Stimulated activated CD8-positive, alpha-beta memory T cell treated with anti-CD3 and anti-CD28 coated beads, Interleukin-12 subunit alpha, Interleukin-12 subunit beta, amount 100 ng/mL, for 1 hour (primary cell): ENCODE measurements around the gene AKR7A2.
A peak's percentile ranks its signal among the peaks of the same experiment; 100 is the strongest.

Source experiments
- DNase-seq: peaks from one replicate; pipeline ENCODE4 v3.0.0-alpha.2; 2020; ENCODE audit warnings: low read depth

AKR7A2 gene

DNA sequence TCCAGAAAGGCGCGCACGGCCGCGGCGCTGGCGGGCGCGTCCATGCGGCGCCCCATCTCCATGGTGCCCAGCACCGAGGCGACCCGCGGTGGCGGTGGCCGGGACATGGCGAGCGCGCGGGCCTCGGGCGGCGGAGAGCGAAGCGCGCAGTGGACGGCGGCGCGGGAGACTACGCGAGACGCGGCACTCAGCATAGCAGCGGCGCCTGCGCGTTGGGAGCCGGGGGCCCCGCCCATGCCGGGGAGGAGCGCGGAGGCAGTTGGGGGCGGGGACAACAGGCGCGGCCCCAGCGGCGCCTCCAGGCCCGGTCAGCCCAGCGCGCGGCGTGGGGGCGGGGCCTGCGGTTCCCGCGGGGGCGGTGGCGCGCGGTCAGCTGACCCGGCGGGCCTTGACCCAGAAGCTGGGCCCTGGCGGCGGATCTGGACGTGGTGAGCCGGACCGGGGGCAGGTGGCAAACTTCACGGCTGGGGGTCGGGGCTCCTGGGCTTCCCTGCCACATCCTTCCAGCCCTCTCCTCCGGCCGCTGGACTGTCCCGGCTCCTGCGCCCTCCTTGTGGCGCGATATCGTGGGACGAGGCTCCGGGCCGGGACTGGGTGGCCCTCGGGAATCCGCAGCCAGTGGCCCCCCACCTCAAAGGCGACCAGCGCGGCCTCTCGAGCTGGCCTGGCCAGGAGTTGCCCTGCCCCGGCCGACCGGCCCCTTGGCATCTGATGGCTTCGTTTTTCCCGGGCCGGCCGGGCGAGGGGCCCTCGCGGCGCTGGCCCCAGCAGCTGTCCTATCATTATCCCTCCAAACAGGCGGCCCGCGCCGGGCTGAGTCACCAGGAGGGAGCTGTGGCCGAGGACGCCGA, at the start of gene AKR7A2, which contains the start of gene SLC66A1:
AKR7A2 (minus strand) TSS at position 214 of the 851 bp plus-strand sequence; CDS start at position 194, 20 bp downstream.
SLC66A1 (plus strand) TSS at position 396 of the 851 bp plus-strand sequence. CDS start 5,352 bp downstream, outside the sequence.
- DNase-seq: peak; percentile 83

DNA sequence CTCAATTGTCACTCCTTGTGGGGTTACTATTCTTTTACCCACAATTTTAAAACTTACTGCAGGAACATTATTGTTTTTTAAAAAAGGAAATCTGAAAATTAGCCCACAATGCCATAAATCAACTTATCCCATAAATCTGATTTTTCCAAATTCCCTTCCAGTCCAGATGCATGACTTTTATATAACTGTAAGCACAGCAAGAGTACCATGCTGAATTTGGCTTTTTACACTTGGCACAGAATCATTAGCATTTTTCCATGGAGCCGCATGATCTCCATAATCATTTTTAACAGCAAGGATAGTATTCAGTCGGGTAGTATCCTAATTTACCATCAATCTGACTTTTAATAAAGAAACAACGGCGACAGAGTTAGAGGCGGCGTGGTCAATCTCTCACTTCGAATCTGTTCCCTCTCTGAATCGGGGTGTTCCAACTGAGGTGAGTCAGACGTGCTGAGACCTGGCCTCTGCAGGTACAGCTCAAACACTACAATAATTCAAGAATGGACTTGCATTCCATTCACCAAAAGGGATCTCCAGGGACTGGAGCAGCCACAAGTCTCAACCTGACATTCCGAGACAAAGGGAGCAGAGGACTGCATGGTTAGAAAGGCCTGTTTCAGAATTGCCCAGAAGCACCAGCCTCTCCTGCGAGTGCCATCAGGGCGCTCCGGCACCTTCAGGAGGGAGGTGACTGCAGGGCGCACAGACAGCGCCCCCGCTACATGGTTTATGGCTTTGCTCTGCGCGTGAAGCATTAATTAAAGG, 49.1 kb upstream of the AKR7A2 start:
- no peak for DNase-seq

DNA sequence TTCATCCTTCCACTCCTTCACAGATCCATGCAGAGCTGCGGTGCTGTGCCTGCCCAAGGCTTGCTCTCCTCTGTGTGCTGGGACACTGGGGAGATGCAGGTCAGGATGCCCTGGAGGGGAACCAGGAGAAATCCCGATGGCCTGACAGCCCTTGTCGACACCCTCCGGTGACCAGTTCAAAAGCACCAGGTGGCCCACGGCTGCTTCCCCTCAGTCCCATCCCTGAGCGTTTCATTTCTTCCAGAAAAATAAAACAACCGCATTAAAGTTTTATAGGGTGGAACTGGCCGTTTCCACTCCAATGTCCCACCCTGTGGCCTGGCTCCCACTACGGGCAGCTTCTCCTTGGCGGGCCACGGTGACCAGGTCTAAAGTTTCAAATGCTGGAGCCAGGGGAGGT, 48.5 kb upstream of the AKR7A2 start:
- no peak for DNase-seq

DNA sequence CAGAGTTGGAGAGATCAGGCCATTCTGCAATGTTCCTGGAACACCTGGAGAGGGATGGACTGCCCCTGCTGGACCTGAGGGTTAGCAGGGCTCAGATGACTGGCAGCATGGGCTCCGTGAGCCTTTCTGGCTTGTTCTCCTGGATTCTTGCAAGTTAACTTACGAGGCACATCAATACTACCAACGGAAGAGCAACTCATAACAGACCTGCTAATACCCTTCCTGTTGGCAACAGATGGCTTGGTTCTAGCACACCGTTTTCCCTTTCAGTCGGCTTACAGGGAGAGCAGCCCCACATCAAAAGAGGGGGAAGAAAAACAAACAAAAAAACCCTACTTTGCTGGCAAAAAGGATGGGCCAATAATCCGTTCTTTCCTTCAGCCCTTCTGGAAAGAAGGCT, 48.1 kb upstream of the AKR7A2 start:
- DNase-seq: no peak

DNA sequence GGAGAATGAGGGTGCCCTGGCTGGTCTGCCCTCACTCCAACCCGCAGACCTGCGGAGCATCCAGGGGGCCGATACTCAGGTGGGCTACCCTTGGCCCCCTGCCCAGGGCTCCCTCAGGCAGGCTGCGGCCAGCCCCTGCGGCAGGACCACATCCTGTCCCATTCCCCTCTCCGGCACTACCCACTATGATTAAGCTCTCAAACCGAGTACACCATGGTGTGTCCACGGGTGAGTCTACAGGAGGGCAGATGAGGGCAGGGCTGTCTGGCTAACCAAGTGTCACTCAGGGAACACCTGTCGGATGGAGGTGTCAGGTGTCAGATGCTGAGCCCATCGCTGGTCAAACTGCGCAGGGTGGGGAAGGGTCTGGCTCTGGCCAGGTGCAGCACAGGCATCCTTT, 47.4 kb upstream of the AKR7A2 start:
- no peak for DNase-seq

DNA sequence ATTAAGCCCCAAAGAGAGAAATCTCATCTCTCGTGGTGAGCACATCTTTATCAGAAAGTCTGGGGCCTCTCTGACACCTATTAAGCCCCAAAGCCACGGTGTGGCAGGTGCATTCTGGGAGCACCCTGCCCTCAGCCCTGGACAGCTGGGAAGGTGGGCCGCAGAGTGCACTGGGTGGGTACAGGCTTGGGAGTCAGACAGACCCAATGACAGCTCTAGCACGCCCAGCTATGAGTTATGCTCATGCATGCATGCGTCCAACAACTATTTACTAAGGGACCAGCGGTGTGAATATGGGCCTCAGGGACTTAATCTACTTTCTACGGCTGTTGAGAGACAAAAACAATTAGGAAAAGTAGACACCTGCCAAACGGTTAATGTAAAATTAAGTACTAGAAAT, 46.8 kb upstream of the AKR7A2 start:
- DNase-seq: no peak

DNA sequence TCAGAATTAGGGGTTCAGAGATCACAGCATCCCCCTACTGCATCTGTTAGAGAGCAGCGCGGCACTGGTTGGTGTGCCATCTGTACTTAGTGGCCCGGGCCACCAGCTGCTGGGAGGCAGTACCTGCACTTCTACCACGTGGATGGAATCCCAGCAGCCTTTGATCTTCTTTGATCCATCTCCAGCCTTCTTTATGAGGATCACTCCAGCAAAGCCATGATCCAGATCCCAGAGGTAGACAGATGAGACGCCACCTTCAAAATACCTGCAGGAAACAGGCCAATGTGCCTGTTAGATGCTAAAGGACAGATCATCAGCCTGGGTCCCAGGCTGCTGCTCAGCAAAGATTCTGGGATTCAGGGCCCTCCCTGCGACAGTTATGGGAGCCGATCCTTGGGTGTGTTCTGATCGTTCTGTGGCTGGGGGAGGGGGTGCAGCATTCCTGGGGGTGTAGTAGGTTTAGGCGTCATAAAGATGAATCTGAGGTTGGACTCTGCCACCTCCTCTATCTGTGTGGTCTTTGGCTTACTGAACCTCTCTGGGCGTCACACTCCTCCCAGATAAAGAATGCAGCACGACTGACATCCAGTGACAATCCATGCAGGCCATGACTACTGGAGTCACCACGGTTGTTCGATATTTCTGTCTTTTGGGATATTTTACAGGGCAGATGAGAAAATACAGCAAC, 45.5 kb upstream of the AKR7A2 start:
- no peak for DNase-seq

DNA sequence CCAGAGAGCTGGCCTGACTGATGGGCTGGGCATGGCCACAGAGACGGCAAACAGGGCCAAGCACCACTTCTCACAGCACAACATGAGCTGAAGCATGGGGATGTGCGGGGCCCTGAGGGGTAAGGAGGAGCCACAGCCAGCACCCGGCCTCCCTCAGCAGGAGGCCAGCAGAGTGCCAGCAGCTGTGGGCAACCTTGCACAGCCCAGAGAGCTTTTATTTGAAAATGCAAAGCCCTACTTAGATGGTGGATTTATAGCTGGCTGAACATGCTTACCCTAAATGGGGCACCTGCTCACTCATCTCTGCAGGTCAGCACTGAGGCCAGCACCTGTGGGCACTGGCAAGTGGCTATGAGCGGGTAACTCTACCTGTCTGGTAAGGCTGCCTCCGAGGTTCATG, 44.3 kb upstream of the AKR7A2 start:
- DNase-seq: no peak

DNA sequence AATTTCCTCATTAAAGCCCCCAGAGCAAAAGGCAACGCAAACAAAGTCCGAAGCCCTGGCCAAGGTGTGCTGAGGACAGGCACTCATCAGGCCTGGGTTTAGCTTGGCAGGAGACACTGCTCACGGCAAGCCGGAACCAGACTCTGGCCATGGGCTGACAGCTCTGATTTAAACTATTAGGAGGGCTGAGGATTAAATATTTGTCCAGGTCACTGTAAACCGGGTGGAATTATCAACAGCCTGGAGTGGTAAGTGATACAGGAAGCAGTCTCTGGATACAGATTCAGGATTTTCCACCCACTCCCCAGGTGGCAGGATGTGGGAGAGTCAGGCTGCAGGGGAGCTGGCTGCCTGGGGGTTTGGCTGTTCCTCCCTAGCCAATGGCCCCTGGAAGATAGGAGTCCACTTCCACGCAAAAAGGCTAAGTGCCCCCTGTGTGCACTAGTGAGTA, 42.6 kb upstream of the AKR7A2 start:
- DNase-seq: no peak

DNA sequence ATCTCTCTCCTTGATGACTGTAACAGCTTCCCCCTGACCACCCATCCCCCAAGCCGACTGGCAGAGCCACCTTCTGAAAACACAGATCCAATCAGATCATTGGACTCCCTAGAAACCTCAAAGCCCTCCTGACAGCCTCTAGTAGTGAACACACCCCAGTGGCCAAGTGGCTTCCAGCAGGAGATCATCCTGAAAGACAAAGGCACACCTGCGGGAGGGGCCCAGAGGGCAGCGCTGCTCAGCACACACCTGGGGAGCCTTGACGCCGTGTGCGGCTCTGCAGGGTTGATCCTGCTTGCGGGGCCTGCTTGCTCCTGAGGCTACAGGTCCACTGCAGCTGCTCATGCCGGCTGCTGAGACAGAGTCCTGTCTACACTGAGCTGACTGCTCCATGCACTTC, 41.7 kb upstream of the AKR7A2 start:
- DNase-seq: no peak

DNA sequence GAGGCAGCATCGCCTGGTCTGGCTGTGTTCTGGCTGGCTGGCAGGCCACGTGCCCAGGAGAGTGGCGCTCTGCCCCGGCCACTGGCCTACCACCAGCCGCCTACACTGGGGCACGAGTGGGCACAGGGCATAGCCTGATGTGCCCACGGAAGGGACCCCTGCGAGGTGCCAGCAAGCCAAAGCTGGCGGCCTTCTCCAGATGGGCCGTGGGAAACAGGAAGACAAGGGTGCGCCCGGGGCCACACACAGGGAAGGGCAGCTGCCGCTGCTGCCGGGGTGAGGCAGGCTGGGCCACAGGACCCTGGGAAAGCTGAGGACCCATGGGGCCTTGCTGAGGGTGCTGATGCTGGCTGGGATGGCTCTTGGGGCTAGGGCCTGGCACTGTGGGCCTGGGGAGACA, 40.9 kb upstream of the AKR7A2 start:
- DNase-seq: no peak

DNA sequence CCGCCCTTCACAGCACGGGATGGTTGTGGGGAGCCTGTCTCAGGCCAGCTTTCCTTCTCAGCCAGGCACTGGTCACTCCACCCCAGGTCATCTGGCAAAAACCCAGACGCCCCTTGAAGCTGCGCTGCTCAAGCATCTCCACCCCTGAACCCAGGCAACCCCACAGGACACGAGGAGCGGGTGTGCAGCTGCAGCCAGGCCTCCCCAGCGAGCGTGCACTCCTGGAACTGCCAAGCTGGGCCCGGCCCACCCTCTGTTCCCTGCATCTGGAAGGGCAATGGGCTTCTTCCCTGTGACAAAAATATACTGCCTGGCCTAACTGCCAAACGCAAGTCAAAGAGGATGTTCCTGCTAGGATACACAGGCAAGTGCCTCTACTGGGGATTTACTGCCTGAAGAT, 39.9 kb upstream of the AKR7A2 start:
- no peak for DNase-seq

DNA sequence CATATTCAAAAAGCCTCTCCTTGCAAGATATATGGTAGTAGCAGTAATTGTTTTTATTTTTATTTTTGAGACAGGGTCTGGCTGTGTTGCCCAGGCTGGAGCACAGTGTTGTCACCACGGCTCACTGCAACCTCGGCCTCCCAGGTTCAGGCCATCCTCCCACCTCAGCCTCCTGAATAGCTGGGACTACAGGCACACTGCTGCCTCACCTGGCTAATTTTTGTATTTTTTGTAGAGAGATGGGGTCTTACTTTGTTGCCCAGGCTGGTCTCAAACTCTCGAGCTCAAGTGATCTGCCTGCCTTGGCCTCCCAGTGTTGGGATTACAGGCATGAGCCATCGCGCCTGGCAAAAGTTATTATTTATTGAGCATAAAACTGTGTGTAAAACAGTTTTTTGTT, 38.6 kb upstream of the AKR7A2 start:
- no peak for DNase-seq

DNA sequence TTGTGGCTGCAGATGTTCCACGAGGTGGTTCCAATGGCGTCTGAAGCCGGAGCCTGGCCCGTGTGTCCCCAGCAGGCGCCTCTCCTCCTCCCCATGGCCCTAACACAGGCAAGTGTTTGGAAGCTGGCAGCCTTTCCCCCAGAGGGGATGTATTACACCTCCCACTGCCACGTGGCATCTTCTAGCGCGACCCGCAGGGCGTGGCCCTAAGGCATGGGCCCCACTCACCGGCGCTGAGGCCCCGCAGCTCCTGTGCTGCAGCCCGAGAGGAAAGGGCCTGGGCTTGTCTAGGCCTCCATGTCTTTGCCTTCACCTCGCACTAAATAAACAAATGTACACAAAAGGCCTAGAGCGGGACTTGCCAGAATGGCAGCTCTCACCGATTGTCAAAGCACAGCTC, 38.1 kb upstream of the AKR7A2 start:
- no peak for DNase-seq

DNA sequence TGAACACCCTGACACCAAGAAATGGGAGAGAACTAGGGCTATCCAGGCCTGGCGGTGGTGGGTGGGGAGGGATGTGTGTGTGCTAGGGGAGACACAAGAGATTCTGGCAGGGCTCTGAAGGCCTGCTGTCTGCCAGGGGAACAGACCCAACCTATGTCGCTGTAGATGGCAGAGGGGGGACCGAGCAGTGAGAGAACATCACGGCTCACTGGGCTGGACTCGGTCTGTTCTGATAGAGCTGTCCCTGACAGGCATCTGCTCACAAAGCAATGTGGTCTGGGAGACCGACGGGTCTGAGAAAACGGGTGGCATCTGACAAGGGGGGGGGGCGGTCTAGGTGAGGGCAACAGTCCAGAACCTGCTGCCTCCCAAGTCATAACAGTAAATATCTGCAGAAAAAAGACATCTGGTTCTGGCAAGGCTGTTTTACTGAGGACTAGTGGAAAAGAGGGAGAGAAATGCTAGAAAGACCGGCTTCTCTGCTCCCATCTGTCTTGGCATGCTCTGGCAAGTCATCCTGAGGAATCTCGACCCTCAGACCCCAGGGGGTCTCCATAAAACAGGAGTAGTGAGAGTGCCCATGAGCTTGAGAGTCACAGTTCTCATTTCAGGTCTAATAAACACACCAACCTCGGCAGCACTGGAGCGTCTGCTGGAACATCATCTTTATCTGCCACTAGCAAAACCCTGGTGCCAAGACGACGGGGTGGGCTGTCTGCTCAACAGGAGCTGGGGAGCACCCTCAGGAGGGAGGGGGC, 36.7 kb upstream of the AKR7A2 start:
- no peak for DNase-seq

DNA sequence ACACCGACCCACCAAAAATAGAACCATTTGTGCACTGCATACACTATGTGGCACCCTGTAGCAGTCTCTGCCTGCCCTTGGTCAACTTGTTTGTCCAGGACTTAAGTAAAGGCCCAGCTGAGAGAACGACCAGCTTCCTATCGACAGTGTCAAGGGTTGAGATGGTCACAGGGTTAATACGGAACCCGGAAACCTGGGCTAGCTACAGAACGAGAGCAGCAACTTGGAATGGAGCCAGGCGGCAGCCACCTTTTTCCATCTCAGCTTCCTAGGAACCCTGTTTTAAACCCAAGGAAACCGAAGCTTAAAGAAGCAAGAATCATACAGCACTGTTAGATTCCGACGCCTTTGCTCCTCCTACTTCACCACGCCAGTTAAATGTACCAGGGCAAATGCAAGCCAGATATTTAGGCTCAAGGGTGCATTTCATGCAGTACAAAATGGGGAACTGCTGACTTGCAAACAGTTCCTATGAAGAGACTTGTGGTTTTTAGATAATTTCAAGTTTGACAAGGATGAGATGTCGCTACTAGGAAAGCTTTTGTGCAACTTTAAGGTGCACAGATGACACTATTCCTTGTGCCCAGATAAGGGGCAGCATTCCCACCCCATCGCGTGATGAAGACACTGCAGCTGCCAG, 35.7 kb upstream of the AKR7A2 start:
- no peak for DNase-seq

DNA sequence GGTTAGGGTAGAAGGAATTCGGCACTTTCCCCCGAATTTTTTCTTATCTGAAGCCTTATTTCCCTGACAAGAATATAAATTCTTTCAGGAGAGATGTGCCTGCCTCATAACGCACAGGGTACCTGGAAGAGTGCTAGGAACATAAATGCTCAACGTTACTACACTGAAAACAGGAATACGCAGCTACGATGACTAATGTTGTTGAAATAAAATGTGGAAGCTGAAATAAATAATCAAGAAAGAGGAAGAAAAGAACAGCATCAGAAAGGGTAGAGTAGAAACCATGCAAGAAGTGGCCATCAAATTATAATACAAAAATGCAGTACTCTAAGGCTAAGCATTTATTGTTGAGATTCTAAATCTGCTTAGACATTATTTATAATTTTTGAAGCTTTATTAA, 34.1 kb upstream of the AKR7A2 start:
- DNase-seq: no peak

DNA sequence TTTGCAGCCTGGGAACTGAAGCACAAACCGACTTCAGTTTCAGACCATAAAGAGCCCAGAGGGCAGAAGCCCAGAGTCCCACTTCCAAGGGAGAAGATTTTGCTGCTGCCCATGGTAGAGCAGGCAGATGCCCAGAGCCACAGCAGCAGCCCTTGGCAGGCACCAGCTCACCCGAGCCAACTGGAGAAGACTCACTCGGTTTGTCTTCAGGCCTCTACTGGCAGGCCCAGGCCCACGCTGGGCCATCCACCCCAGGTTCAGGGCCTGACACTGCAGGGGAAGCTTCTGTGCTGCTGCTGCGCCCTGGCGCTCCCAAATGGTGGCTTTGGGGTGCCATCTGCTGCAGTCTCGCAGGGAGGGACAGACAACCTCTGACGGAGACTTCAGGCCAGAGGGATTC, 33.4 kb upstream of the AKR7A2 start:
- no peak for DNase-seq

DNA sequence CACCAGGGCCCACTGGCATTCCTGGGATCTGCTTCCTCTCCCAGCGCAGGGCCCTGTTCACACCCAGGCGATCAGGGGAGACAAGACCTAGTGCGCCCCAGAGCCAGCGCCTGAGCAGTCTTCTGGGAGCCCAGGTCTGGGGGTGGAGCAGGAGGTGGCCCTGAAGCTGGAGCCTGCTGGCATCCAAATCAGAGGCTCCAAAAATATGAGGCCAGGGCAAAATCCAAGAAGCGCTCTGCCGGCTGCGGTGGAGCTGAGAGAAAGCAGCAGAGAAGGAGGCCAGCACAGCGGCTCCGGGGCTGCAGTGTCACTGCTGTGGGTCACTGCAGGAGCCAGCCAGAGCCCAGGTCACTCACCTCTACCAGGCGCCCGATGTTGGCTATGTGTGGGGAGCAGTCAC, 32.9 kb upstream of the AKR7A2 start:
- no peak for DNase-seq

DNA sequence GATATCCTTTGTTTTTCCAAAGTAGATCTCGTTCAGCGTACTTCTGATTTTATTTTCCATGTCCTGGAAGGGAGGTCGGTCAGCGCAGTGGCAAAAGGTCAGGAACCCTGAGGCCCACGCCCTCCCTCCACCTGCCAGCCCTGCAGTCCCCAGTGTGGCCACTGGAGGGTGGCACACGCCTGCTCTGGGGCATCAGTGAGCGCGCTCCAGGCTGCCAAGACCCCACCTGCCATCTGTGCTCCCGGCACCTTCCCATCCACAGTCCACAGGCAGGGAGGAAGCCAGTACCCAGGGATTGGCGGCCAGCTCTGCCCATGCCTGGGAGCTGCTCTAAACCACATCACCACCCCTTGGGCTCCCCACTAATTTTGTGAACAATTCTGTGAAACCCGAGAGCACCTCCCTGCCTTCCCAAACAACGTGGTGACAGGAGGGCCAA, 32.4 kb upstream of the AKR7A2 start:
- DNase-seq: peak; percentile 15

DNA sequence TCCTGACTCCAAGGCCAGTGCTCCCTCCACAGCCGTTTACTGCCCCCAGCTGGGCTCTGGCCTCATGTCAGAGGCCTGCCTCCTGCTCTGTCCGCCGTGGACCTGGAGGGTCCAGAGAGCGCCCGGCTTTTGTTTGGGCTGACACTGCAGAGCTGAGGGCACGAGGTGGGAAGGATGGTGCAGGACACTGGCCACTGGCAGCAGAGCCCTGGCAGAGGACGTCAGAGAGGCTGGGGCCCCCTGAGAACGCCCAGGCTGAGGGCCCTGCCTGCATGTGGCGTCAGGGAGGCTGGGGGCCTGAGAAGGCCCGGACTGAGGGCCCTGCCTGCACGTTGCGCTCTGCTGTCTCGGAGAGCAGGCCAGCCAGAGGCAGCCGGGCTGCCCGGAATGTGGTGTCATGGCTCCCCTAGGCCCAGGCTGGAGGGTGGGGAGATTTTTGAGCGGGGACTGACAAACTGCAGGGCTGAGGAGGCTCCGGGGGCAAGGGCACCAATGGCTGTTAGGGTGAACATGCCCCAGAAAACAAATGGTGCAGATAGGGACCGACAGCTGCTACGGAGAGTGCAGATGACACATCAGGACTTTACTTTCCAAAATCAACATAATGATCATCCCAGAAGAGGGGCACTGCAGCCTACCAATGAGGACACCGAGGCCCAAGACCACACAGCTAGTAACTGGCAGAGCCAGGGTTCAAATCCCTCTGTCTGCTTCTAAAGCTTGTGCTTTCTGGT, 31.8 kb upstream of the AKR7A2 start:
- no peak for DNase-seq
